Body of pancreas (tissue), 4 donors: ENCODE measurements around the gene CYP27B1. TPM values are rescaled to one million over a fixed set of nuclear protein-coding genes. Genes with fewer than 3 reads are reported as not detected.

Source experiments
- ATAC-seq: fragments of 150-250 bp; one replicate; pipeline ENCODE4 v1.9.1; 2016
- DNase-seq, 4 donors: peaks; one replicate each; pipeline ENCODE4 v3.0.0-alpha.2; 2019
- H3K27ac ChIP-seq, 4 donors: fragments of 200-600 bp; sonication (generic); 1 replicate in 3 of 4; 2 replicates in 1 of 4; pipeline versions ENCODE4 v1.5.1 to v1.6.1; 2016 to 2019; ENCODE audit warnings: mild to moderate bottlenecking in 1 of 4, mixed read lengths in 1 of 4, moderate library complexity in 1 of 4
- H3K27me3 ChIP-seq, 2 donors: fragments of 200-600 bp; sonication (generic); one replicate each; pipeline ENCODE4 v1.6.0; 2016; ENCODE audit warnings: mild to moderate bottlenecking in 1 of 2
- H3K36me3 ChIP-seq, 2 donors: fragments of 200-600 bp; sonication (generic); replicated peaks in 1 of 2; 2 replicates each; pipeline ENCODE4 v1.5.1; 2016; ENCODE audit warnings: low read depth in 2 of 2; ENCODE audit not compliant: insufficient read depth in 1 of 2
- H3K4me1 ChIP-seq: fragments of 200-600 bp; sonication (generic); one replicate; pipeline ENCODE4 v1.6.0; 2016
- H3K4me3 ChIP-seq, 2 donors: fragments of 200-600 bp; sonication (generic); 1 replicate in 1 of 2; 2 replicates in 1 of 2; pipeline ENCODE4 v1.5.1; 2016 to 2019
- H3K9me3 ChIP-seq, 3 donors: fragments of 200-600 bp; sonication (generic); 1 replicate in 2 of 3; 2 replicates in 1 of 3; pipeline ENCODE4 v1.5.1; 2016
- POLR2A ChIP-seq, 3 donors: fragments of 450-650 bp; IDR thresholded peaks; one replicate each; pipeline ENCODE4 v1.6.1; 2016; ENCODE audit warnings: antibody characterized with exemption in 3 of 3, mild to moderate bottlenecking in 2 of 3
- WGBS, 2 donors: methylation state at CpG; one replicate each; pipeline ENCODE4 v1.1.5; 2017; 5-methylcytosine and 5-hydroxymethylcytosine counted together
- intact Hi-C: fragments of 100-400 bp; cut with DNase I; formaldehyde crosslinking; loops from one replicate; pipeline ENCODE4 v1.15.1; 2023
- total RNA-seq, 2 donors: library from RNA; depleted of rRNA; stranded (reverse); fragments of >200 nt; gene quantifications; one replicate each; pipeline ENCODE4 v1.1.0, GENCODE V29; 2016
- TF ChIP-seq, protein P1 (sequence below), 7 experiments: fragments of 450-650 bp in 4 of 7; fragments of 200-600 bp in 3 of 7; sonication (generic) in 3 of 7; IDR thresholded peaks; one replicate each; pipeline ENCODE4 v1.5.1; 2016 to 2019; ENCODE audit warnings: antibody characterized with exemption in 7 of 7

CYP27B1 gene
- total RNA-seq, 2 donors from 2014 or later = 2.6 to 3.6 TPM

DNA sequence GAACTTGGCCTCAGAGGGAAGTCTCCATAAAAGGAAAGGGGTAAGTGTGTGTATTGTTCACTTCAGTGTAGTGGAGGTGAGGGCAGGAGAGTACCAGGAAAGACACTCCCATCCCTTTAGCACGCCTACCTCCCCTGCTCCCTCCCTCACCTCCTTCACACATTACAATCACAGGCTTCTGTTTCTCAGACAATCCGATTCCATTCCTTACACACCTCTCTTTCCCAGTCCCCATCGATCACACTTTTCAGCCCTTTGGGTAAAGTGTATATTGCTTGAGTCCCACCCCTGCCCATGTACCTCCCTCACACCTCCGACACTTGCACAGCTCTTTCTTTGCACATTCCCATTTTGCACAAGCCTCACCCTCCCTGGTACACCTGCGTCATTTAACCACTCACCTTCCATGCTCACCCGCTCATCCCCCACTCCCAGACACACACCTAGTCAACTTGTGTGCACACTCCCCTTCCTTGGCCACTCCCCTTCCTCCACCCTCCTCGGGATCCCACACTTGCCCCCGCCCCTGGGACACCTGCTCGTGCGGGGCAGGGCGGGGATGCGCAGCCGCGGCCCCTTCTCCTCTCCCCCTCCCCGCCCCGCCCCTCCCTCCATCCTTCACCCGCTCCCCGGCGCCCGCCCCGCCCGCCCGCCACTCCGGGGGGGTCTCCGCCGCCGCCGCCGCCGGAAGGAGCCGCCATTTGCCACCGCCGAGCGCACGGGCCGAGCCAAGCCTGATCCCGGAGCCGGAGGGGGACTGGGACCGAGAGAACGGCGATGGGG is 12.3 kb downstream of the CYP27B1 start, which contains the start of gene MARCHF9:
Gene MARCHF9, plus strand, starts transcription at position 693 of the 783 bp plus-strand sequence. CDS start 426 bp downstream, outside the sequence.
- DNase-seq = peak; percentile 70 to 84 (median 80)
- intact Hi-C loops = no loop called here
- Histone ChIP-seq H3K36me3 (no peaks in the 10 kb centered on the region), H3K9me3 (no peaks in the 10 kb centered on the region), H3K27ac (peak within 1 kb of the TSS; percentile 34 to 89 (median 72)), H3K27me3 (no peaks in the 10 kb centered on the region), H3K4me1 (peaks cover 38% of the 10 kb centered on the region), H3K4me3 (peak within 1 kb of the TSS; percentile 46 to 65)
- TF ChIP-seq POLR2A (IDR thresholded peaks at IDR 0.05) = peak in 2 of 3 donors; percentile 12 to 31
- TF ChIP-seq, protein P1, sequence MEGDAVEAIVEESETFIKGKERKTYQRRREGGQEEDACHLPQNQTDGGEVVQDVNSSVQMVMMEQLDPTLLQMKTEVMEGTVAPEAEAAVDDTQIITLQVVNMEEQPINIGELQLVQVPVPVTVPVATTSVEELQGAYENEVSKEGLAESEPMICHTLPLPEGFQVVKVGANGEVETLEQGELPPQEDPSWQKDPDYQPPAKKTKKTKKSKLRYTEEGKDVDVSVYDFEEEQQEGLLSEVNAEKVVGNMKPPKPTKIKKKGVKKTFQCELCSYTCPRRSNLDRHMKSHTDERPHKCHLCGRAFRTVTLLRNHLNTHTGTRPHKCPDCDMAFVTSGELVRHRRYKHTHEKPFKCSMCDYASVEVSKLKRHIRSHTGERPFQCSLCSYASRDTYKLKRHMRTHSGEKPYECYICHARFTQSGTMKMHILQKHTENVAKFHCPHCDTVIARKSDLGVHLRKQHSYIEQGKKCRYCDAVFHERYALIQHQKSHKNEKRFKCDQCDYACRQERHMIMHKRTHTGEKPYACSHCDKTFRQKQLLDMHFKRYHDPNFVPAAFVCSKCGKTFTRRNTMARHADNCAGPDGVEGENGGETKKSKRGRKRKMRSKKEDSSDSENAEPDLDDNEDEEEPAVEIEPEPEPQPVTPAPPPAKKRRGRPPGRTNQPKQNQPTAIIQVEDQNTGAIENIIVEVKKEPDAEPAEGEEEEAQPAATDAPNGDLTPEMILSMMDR (IDR thresholded peaks at IDR 0.05) = no peak
- WGBS, 2 donors = 1 to 2% methylated on average over 17 to 29 of the region's 41 CpGs
- peak; percentile 8 for ATAC-seq

GRCh38 chr12:57753756-57754337 is 13.0 kb downstream of the CYP27B1 start:
- TF ChIP-seq, protein P1 (IDR thresholded peaks at IDR 0.05) = no peak
- TF ChIP-seq POLR2A (IDR thresholded peaks at IDR 0.05) = no peak
- H3K4me1 ChIP-seq = peaks cover 38% of the 10 kb centered on the region
- peak overlapping the region; percentile 34 to 89 (median 72) for H3K27ac ChIP-seq
- no peaks in the 10 kb centered on the region for H3K27me3 ChIP-seq
- no peak overlapping the region for H3K4me3 ChIP-seq
- DNase-seq (no peak), ATAC-seq (no peak)
- no peaks in the 10 kb centered on the region for H3K9me3 ChIP-seq
- 21 to 25% methylated on average over 1 of the region's 1 CpG for WGBS, 2 donors
- intact Hi-C loops = no loop called here
- no peaks in the 10 kb centered on the region for H3K36me3 ChIP-seq

DNA sequence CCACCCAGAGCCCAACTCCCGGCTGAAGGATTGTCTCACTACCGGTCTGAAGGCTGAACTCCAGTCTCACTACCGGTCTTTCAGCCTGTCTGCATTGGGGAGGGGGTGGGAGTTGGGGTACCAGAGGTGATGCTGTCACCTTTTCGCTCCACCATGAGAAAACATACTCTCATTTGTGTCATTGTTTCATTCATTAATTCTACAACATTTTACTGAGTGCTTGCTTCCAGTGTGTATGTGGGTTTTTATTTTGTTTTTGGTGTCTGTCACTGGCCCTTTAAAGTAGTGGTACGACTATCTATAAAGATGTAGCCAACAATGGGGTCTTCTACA is 14.2 kb downstream of the CYP27B1 start:
- peaks cover 0 to 4% of the 10 kb centered on the region in 2 donors for H3K36me3 ChIP-seq
- no peak for DNase-seq
- peak overlapping the region; percentile 66 to 90 (median 78) for H3K27ac ChIP-seq
- TF ChIP-seq, protein P1 (IDR thresholded peaks at IDR 0.05) = no peak
- no peak for TF ChIP-seq POLR2A (IDR thresholded peaks at IDR 0.05)
- H3K4me1 ChIP-seq = peaks cover 38% of the 10 kb centered on the region
- 0 to 2% methylated on average over 5 of the region's 5 CpGs for WGBS, 2 donors
- H3K27me3 ChIP-seq = no peaks in the 10 kb centered on the region
- intact Hi-C loops = no loop called here
- H3K9me3 ChIP-seq = no peaks in the 10 kb centered on the region
- H3K4me3 ChIP-seq = no peak overlapping the region
- no peak for ATAC-seq

DNA sequence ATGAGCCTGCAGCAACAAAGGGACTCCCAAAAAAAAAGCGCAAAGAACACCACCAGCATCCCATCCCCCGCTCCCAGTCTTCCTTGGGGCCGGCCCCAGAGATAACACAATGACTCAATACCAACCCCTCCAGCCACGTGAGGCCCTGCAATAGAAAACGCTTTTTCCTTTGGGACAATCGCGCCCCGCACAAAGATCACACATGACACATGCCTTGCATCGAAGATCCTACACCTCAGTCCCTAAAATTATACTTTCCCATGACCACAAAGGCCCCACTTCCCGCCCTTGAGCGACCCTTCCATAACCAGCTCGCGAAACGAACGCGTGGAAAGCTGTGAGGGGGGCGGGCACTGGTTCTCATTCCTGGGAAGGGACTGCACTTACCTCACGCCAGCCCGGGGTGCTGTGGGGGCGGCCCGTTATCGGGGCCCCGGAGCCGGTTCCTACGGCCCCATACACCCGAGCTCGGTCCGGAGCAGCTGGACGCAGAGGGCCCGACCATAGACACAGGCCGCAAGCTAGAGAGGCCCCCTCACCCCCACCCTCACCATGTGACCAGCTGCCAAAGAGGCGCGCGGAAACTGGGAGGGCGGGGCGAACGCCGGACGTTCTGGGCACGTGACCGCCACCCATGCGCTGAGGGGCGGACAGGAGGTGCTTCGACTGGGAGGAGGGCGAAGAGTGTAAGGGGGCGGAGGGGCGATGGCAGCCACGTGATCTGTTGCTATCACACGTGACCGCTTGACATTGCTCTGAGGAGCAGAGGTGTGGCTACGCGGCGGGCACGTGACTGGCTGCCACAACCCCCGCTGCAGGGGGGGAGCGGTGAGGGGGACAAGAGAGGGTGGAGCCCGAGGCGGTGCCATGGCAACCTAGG is 14.8 kb downstream of the CYP27B1 start, which contains the start of gene CDK4:
Gene CDK4, minus strand, starts transcription at position 523 of the 880 bp plus-strand sequence. CDS start 593 bp downstream, outside the sequence.
- peaks cover 38% of the 10 kb centered on the region for H3K4me1 ChIP-seq
- TF ChIP-seq, protein P1 (IDR thresholded peaks at IDR 0.05) = peak in 2 of 7 experiments; percentile 10 to 25
- TF ChIP-seq POLR2A (IDR thresholded peaks at IDR 0.05) = peak; percentile 82 to 92 (median 91)
- 0 to 1% methylated on average over 33 to 57 of the region's 58 CpGs for WGBS, 2 donors

More for the DNA sequence above, 14.8 kb downstream of the CYP27B1 start, which contains the start of gene CDK4:
- no peaks in the 10 kb centered on the region for H3K9me3 ChIP-seq
- H3K27me3 ChIP-seq = no peaks in the 10 kb centered on the region
- DNase-seq (peak; percentile 100), ATAC-seq (peak; percentile 85)
- intact Hi-C loops = no loop called here
- H3K4me3 ChIP-seq = peak within 1 kb of the TSS; percentile 27 to 28
- H3K36me3 ChIP-seq = peaks cover 0 to 4% of the 10 kb centered on the region in 2 donors
- peak within 1 kb of the TSS; percentile 66 to 90 (median 80) for H3K27ac ChIP-seq
